AG09309 (cell line): ENCODE measurements around the gene OR13C8.

Experiments used
- DNase-seq: peaks from one replicate; pipeline ENCODE4 v3.0.0-alpha.2; 2010; ENCODE audit warnings: low read depth
- H3K4me3 ChIP-seq: 2 replicates; pipeline ENCODE4 v1.5.1; 2011; ENCODE audit warnings: mild to moderate bottlenecking, low read depth, low read length, moderate library complexity; ENCODE audit not compliant: control insufficient read depth
- CTCF ChIP-seq: IDR thresholded peaks from 2 replicates; pipeline ENCODE4 v1.5.1; 2011; ENCODE audit warnings: mild to moderate bottlenecking, low read depth, low read length, inconsistent platforms; ENCODE audit not compliant: insufficient read depth, control insufficient read depth; ENCODE audit errors: missing control alignments

Gene OR13C8

GRCh38 chr9:104608336-104608735 is 39.4 kb downstream of the OR13C8 start:
- DNase-seq, result no peak
- TF ChIP-seq CTCF, result no peak
- no peak overlapping the region for H3K4me3 ChIP-seq

- no peak for DNase-seq
- no peak for TF ChIP-seq CTCF
- no peak overlapping the region for H3K4me3 ChIP-seq
Measured at GRCh38 chr9:104611213-104611612, 42.2 kb downstream of the OR13C8 start.

GRCh38 chr9:104617418-104617817 is 48.5 kb downstream of the OR13C8 start:
- TF ChIP-seq CTCF, result no peak
- DNase-seq, result no peak
- no peak overlapping the region for H3K4me3 ChIP-seq

- DNase-seq, result no peak
- H3K4me3 ChIP-seq, result no peak within 1 kb of the TSS
- TF ChIP-seq CTCF, result no peak
Measured at GRCh38 chr9:104618104-104618503, 49.1 kb downstream of the OR13C8 start, which contains the start of gene OR13C9. TSS of gene OR13C9 (minus strand) at chr9:104618204. CDS start at chr9:104618204, 0 bp downstream.
